Effector memory CD4-positive, alpha-beta T cell (primary cell): ENCODE measurements around the gene UNC5A.

Experiments
- DNase-seq, 3 donors: peaks; one replicate each; pipeline ENCODE4 v3.0.0-alpha.2; 2020
- H3K27ac ChIP-seq: 2 replicates; pipeline ENCODE4 v1.7.0; 2013; ENCODE audit warnings: mild to moderate bottlenecking, low read length, moderate library complexity; ENCODE audit not compliant: insufficient read depth, poor library complexity, severe bottlenecking
- H3K27me3 ChIP-seq: replicated peaks from 2 replicates; pipeline ENCODE4 v1.7.0; 2013; ENCODE audit warnings: mild to moderate bottlenecking, low read length; ENCODE audit not compliant: insufficient read depth, control insufficient read depth, poor library complexity, severe bottlenecking
- H3K36me3 ChIP-seq: 2 replicates; pipeline ENCODE4 v1.7.0; 2013; ENCODE audit warnings: mild to moderate bottlenecking, low read length, moderate library complexity; ENCODE audit not compliant: control insufficient read depth, insufficient read depth
- H3K4me1 ChIP-seq: 2 replicates; pipeline ENCODE4 v1.7.0; 2013; ENCODE audit warnings: low read length, mild to moderate bottlenecking; ENCODE audit not compliant: control insufficient read depth, insufficient read depth, poor library complexity, severe bottlenecking
- H3K4me3 ChIP-seq: 2 replicates; pipeline ENCODE4 v1.7.0; 2013; ENCODE audit warnings: low read length, low read depth, mild to moderate bottlenecking; ENCODE audit not compliant: insufficient read depth, poor library complexity, severe bottlenecking
- H3K9me3 ChIP-seq: 2 replicates; pipeline ENCODE4 v1.7.0; 2013; ENCODE audit warnings: mild to moderate bottlenecking, low read length, moderate library complexity; ENCODE audit not compliant: control insufficient read depth

The UNC5A gene

DNA sequence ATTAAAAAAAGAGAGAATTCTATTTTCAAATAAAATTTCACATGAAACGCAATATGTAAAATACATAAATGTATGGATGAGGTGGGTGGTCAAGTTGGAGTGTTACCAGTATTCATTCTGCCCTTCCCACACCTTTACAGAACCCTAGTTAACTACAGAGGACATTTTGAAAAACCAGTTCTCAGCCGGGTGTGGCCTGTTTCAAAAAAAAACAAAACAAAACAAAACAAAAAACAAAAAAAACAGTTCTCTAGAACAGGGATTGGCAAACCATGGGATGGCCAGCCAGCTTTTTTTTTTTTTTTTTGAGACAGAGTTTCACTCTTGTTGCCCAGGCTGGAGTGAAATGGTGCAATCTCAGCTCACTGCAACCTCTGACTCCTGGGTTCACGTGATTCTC, 117.2 kb downstream of the UNC5A start:
- no peaks in the 10 kb centered on the region for H3K4me1 ChIP-seq
- no peak overlapping the region for H3K4me3 ChIP-seq
- H3K36me3 ChIP-seq = no peaks in the 10 kb centered on the region
- no peaks in the 10 kb centered on the region for H3K9me3 ChIP-seq
- no peak for DNase-seq
- H3K27me3 ChIP-seq = no peaks in the 10 kb centered on the region
- no peak overlapping the region for H3K27ac ChIP-seq

GRCh38 chr5:176929654-176930053, 119.3 kb downstream of the UNC5A start:
- Histone ChIP-seq H3K9me3 (no peaks in the 10 kb centered on the region), H3K4me3 (no peak overlapping the region), H3K4me1 (no peaks in the 10 kb centered on the region), H3K27me3 (no peaks in the 10 kb centered on the region), H3K27ac (no peak overlapping the region), H3K36me3 (peaks cover 5% of the 10 kb centered on the region)
- DNase-seq = no peak
